IPS-18c (cell line): ENCODE results near the gene THSD4.

Source experiments
- H3K4me3 ChIP-seq: 2 replicates; pipeline ENCODE4 v1.7.0; 2013; ENCODE audit warnings: low read depth, mild to moderate bottlenecking, low read length, moderate library complexity; ENCODE audit not compliant: insufficient read depth
- H3K9me3 ChIP-seq: one replicate; pipeline ENCODE4 v1.6.1; 2013; ENCODE audit warnings: mild to moderate bottlenecking, low read length, moderate library complexity; ENCODE audit not compliant: control insufficient read depth, insufficient read depth

The THSD4 gene

DNA sequence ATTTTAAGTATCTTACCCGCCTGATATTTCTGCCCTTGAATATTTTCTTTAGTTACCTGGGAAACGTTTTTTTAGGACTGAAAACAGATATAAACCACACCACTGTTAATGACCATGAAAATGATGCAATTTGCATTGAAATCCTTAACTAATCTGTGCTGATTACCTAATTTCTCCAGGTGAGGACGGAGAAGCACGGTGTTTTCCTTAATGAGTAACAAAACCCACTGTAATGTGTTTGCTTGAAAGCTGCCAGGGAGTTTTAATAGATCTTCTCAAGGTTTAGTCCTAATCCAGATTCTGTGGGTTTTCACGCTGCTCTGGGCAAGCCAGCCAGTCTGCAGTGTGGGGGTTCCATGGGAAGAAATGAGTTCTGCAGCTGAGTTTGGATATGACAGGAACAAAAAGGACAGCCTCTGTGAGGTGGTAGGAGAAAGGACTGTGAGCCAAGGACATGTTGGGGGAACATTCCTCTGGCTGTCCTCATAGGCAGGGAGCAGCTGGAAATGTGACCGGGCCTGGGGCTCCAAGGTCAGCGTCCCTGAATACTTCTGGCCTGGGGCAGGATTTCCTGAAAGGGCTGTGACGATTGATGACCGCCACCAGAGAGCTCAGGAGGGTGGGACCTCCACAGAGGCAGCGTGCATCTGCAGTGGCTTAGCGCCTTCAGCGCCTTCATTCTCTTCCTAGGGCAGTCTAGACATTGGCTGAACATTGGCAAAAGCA lies 18.6 kb downstream of the THSD4 start:
- Histone ChIP-seq H3K9me3 (peaks cover 4% of the 10 kb centered on the region), H3K4me3 (no peak overlapping the region)

DNA sequence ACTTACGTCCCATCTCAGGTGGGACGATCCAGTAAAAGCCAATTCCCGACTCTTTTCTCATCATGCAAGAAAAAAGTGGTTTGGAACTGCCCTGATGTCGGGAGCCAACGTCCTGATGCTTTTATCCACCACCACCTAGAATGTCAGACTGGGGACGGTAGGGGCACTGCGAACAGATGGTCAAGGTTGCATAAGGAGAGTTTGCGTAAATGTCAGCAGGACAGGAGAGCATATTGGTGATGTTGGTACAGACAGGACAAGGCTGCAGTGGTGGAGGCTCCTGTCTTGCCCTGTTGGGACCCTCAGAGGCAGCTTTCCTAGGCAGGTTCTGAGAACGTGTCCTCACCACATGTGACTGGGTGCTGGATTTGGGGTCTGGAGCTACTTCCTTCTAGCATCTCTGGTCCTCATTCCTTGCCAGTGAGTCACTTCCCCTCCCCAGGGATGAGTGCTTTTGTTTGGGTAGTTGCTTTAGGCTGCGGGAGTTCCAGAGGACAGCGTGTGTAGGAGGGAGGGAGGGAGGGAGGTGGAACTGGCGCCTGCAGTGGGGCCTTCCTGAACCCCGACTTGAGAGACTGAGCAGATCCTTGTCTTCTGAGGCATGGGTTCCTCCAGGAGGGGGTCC lies 21.0 kb downstream of the THSD4 start:
- Histone ChIP-seq H3K9me3 (peaks cover 4% of the 10 kb centered on the region), H3K4me3 (no peak overlapping the region)

DNA sequence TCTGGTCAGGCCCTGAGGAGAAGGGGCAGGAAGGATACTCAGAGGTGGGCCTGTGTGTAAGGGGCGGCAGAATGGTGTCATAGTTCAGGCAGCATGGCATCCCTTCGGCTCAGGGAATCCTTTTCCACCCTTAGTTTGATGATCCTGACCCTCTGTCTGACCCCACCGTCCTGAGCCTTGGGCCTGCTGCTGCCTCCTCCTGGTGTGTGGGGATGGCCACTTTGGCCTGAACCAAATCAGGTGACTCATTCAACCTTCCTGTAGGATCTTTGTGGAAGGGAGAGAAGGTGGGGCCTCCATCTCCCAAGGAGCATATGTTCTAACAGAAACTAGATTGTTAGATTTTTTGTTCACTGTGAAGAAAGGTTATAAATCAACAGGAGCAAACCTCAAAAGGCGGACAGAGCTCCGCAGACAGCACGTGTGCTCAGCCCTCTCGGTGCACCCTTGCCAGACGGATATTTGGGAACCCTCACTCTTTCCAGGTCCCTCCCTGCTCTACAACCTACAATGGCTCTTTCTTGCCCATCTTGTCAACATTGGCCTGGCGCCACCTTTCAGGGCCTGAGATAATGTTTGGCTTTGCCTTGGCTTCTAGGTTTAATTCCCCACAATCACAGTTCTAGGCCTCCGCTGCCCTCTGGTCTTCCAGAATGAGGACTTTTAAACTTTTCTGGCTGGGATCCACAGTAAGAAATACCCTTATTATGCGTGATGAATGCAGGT lies 21.7 kb downstream of the THSD4 start:
- H3K4me3 ChIP-seq, result no peak overlapping the region
- peaks cover 4% of the 10 kb centered on the region for H3K9me3 ChIP-seq

DNA sequence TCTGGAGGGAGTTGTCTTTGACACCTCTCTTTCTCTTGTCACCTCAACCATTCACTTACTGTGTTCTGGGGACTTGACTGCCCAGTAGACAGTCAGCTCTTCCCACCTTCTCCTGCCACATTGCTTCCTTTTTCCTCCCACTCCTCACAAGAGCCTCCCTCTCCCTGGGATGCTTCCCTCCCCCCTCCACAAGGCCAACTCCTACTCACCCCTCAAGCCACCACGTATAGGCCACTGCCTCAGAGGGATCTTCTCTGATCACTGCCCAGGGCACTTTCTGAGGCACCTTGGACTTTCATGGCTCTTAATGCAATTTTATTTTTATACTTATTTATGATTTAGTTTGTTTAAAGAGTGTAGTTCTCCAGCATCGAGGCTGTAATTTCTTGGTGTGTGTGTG lies 23.2 kb downstream of the THSD4 start:
- H3K9me3 ChIP-seq, result peaks cover 4% of the 10 kb centered on the region
- no peak overlapping the region for H3K4me3 ChIP-seq

DNA sequence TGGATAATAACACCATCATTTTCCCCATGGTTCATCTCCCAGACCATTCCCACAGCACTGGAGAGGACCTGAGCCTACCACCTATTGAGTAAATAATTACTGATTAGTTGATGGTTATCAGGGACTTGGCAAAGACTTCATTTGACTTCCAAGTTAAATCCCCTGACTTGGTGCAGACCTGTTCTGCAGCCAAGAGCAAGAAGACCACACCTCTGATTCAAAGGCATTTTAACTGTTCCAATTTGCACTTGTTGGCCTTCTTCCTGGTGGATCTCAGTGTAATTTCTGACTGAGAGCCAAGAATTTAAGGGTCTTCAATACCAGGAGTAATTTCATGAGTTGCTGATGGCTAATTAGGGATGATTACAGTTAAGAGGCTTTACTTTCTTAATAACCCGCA lies 24.0 kb downstream of the THSD4 start:
- H3K4me3 ChIP-seq, result no peak overlapping the region

DNA sequence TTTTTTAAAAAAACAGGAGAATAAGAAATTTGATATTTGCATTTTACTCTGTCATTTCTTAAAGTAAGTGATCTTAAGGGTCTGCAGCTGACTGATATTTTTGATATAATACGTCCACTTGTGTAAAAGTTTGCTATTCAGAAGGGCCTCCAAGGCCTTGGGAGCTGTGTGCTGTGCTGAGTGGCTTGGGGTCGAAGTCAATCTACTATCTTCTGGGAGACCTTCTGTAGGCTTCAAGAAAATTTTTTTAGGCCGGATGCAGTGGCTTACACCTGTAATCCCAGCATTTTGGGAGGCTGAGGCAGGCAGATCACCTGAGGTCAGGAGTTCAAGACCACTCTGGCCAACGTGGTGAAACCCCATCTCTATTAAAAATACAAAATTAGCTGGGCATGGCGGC lies 26.3 kb downstream of the THSD4 start:
- peaks cover 4% of the 10 kb centered on the region for H3K9me3 ChIP-seq
- H3K4me3 ChIP-seq, result no peak overlapping the region

More for the DNA sequence above, 24.0 kb downstream of the THSD4 start:
- peaks cover 4% of the 10 kb centered on the region for H3K9me3 ChIP-seq

DNA sequence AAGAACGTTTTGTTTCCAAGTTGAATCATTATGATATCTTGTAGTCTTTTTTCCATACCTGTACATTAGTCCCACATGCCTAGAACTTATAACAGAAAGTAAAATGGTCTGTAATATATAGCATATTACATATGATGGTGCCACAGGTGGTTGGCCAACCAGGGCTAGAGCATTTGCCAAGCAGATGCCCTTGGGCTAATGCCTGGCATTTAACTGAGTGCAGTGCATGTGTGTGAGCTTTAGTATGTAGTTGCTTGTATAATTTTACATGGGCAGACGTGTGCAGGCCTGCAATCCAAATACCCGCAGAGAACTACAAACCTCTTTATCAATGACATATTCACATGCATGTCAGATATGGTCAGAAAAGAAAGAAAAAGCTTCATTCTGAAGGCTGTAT lies 27.5 kb downstream of the THSD4 start:
- no peak overlapping the region for H3K4me3 ChIP-seq
- H3K9me3 ChIP-seq, result peaks cover 4% of the 10 kb centered on the region

DNA sequence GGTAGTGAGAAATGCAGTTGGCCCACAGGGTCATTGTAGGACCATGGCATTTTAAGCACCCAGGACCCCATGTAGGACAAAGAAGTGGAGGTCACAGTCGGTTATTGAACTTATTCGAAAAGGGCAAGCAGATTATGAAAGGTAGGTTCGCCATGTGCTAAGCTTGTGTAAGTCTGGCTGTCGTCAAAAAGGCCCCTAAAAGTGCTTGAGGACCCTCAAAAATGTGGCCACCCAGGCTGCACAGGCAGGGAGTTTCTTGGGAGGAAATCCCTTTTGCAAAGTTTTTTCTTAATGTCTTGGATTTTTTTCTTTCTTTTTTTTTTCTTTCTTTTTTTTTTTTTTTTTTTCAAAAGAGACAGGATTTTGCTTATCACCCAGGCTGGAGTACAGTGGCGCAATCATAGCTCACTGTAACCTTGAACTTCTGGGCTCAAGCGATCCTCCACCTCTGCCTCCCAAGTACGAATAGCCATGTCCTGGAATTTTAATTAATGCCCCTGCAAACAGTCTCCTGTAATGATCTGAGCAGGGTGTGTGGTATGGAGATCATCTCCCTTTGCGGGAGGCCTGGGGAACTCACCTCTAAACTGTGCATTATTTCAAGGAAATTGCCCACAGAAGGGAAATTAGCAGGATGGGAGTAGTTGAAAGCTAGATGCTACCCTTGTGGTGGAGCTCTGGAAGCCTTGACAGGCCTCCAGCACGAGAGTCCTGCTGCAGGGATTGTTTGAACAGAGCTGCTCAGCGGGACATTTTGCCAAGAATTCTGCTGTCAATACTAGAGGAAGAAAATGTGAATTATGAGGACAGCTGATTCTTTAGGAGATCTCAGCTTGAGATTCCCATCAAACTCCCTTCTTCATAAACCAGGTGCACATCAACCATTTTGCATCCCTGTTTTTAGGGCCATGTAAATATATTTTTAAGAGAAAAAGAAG lies 28.4 kb downstream of the THSD4 start:
- H3K4me3 ChIP-seq, result no peak overlapping the region
- H3K9me3 ChIP-seq, result no peaks in the 10 kb centered on the region

DNA sequence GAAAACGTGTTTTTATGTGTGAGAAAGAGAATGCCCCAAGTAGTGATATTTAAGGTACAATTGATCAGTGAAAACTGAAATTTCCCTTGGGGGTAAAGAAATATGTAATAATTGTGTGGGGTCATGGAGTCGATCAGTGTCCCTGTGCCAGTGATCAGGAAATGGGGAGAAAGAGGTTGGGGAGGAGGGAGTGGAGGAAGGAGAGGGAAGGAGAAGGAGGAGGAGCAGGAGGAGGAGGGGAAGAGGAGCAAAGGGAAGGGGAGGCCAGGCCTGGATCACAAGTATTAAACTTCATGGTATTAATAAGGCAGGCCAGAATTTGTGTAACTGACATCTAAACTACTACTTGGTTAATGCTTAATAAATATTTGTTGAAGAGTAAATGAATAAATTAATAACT lies 30.4 kb downstream of the THSD4 start:
- no peaks in the 10 kb centered on the region for H3K9me3 ChIP-seq
- no peak overlapping the region for H3K4me3 ChIP-seq

DNA sequence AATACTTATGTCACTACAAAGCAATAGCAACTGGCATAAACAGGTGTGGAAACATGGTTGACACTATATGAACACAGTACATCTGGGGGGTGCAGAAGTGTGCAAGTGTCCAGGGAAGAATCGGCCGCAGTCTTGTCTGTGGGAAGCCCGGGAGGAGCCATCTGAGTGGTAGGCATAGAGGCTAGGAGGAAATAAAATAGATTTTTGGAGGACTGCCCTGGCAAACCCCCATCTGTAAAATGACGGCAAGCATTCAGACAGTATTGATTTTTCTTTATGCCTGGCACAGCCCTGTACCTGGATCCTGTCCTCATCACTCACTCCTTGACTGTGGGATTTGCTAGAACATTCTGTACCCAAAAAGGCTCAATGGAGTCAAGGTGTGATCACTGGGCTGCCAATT lies 31.3 kb downstream of the THSD4 start:
- Histone ChIP-seq H3K9me3 (no peaks in the 10 kb centered on the region), H3K4me3 (no peak overlapping the region)

DNA sequence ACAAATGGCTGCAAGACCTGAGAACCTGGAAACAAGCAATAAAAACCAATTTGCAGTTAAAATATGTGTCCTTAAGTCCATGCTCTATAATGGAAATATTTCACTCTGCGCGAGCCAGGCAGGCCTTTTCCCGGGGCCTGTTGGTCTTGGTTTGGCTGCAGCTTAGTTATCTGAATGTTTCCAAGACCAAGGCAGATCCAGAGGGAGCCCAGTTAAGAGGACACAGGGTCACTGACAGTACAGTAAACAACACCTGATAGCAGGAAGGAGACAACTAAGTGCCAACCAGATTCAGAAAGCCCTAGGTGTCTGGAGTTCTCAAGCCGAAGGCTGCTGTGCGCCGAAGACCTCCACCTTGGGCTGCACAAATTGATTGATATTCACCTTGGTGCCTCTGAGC lies 32.8 kb downstream of the THSD4 start:
- Histone ChIP-seq H3K4me3 (no peak overlapping the region), H3K9me3 (no peaks in the 10 kb centered on the region)

DNA sequence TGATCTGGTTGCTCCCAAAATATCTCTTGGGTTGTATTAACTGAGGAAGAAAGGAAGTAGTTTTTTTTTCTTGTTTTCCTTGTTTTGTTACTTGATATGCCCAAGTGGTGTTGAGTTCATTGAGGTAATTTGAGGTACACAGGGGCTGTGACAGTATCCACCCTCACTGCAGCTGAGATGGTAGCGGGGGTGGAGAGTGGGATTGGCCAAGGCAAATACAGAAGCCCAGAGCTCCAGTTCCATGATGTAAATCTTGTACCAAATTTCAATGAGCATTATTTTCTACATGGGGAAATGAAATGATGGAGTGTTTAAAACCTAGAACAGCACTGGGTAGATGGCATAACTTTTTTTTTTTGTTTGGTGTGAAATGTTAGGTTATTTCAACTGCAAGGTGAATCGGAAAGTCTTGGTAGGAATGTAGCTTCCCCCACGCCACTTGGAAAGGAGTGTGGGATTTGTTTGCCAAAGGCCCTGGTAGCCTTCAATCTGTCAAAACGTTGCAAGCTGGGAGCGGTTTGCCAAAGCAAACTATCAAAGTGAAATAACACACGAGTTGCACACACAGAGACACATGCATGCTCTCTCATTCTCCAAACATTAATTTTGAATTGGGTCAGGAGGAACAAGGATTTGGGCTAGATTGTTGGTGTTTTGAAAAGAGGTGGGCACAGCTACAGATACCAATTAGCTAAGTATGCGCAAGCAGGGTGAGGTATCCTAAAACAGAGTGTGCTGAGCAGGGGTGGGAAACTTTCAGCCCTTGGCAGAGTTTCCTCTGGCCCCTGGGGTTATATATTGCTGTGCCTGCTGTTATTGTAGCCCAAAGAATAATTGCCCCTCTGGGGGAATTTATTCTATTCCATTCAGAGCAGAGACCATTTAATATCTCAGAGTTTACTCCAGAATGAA lies 34.6 kb downstream of the THSD4 start:
- H3K9me3 ChIP-seq, result no peaks in the 10 kb centered on the region
- H3K4me3 ChIP-seq, result no peak overlapping the region

DNA sequence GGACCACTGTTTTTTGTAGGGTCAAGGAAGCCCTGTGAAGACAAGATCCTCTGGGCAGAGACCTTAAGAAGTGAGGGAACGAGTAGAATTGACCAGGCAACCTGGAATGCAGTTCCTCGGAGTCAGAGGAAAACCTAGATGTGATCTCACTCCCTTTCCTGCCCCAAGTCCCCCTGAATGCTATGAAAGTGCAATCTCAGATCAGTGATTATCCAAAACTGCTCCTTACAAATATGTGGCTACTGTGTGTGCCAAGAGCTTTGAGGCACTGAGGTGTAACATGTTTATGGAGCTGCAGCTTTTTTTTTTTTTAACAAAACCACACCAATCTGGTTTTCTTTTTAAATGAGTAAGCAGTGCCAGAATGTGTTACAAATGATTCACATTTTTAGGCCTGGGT lies 35.8 kb downstream of the THSD4 start:
- no peaks in the 10 kb centered on the region for H3K9me3 ChIP-seq
- H3K4me3 ChIP-seq, result no peak overlapping the region

DNA sequence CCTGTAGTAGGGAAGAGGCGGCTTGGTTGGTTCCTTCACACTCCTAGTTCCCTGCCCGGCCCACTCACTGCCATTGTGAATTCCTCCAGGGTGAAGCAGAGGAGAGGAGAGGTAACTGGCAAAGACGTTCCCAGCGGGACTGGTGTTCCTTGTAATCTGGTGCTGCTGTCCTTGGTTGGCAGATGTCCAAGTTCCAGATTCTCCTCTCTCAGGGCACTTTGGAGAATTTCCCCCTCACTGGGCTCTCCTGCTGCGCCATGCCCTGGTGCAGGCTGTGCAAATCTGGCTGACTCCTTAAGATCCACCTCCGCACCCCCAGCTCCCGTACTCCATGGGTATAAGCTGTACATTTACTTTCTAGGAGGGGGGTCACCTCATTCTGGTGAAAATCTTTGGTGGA lies 37.3 kb downstream of the THSD4 start:
- Histone ChIP-seq H3K9me3 (no peaks in the 10 kb centered on the region), H3K4me3 (no peak overlapping the region)

DNA sequence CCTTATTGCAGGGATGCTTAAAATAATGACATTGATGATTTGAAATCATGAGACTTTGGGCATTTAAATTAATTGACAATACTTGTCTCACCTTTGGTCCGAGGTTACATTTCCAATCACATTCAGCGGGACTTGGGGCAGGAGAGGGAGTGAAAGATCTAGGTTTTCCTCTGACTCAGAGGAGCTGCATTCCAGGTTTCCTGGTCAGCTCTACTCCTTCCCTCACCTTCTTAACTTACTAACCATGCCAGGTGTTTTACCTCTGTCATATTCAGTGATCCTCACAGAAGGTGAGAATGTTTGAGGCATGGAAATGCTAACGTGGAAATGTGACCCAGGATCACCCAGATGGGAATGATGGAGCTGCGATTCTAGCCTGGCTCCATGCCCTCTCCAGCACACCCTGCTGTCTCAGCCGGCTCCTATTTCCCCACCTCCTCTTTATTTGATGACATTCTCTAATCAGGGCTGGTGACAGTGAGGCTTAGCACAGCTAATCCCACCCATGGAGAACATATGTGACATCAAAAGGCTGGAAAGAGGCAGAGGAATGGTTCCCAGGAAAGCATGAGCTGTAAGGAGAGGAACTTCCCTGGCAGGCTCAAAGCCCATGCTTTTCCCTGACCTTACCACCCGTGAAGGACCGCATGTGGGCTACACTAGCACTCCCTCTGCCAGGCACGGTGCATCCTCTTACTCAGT lies 38.7 kb downstream of the THSD4 start:
- Histone ChIP-seq H3K4me3 (no peak overlapping the region), H3K9me3 (no peaks in the 10 kb centered on the region)

DNA sequence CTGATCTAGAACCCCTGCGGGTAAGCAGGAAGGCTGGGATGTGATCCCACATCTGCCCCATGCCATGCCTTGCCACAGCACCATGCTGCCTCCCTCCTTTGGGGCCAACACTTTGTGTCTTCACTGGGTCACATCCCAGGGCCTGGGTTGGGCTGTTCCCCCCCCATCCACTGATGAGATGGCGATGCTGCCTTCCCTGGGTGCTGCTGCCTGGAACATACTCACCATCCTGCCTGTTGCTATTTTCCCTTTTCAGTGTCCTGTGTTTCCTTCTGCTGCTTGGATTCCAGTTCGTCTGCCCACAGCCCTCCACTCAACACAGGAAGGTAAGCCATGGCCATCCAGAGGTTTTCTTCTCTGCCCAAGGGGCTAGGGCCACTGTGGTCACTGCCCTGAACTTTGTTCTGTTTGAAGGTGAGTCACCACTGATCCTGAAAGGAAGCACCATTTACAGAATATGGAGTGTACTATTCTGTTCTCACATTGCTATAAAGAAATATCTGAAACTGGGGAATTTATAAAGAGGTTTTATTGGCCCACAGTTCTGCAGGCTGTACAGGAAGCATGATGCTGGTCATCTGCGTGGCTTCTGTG lies 39.4 kb downstream of the THSD4 start:
- H3K4me3 ChIP-seq, result no peak overlapping the region
- no peaks in the 10 kb centered on the region for H3K9me3 ChIP-seq
